Brain microvascular endothelial cell (primary cell): ENCODE measurements around the gene ADAM8.
"Not testable (repeated sequence)": the region's sequence is repeated elsewhere in the genome, so short reads cannot be mapped to it uniquely, and the experiment has no call there.

Source experiments
- DNase-seq: peaks from one replicate; pipeline ENCODE4 v3.0.0-alpha.2; 2020
- H3K27ac ChIP-seq: fragments of 250-450 bp; sonication (Bioruptor Pico); 2 replicates; pipeline ENCODE4 v1.5.1; 2020; ENCODE audit warnings: mild to moderate bottlenecking, moderate library complexity
- H3K27me3 ChIP-seq: fragments of 250-450 bp; sonication (Bioruptor Pico); replicated peaks from 2 replicates; pipeline ENCODE4 v1.5.1; 2020; ENCODE audit warnings: mild to moderate bottlenecking
- H3K36me3 ChIP-seq: fragments of 250-450 bp; sonication (Bioruptor Pico); replicated peaks from 2 replicates; pipeline ENCODE4 v1.5.1; 2020; ENCODE audit warnings: mild to moderate bottlenecking
- H3K4me3 ChIP-seq: 2 replicates; pipeline ENCODE4 v1.5.1; 2011; ENCODE audit warnings: low read depth, mild to moderate bottlenecking, control low read depth, low read length, moderate library complexity
- CTCF ChIP-seq: IDR thresholded peaks from 2 replicates; pipeline ENCODE4 v1.5.1; 2011; ENCODE audit warnings: low read depth, mild to moderate bottlenecking, moderate library complexity, low read length, control low read depth, inconsistent platforms; ENCODE audit errors: missing control alignments
- in situ Hi-C: cut with HindIII; loops from 2 replicates; pipeline ENCODE4 v1.10.0; 2017; ENCODE audit warnings: low sequenced_read_pairs, low pct_ligation_motif_present

Gene ADAM8

GRCh38 chr10:133276435-133277201 is at the start of gene ADAM8:
ADAM8 (minus strand) TSS chr10:133276868; CDS start chr10:133276817, 51 bp downstream.
- DNase-seq = no peak
- no peak within 1 kb of the TSS for H3K27ac ChIP-seq

GRCh38 chr10:133326223-133326551 is 49.5 kb upstream of the ADAM8 start:
- peaks cover 28% of the 10 kb centered on the region for H3K27me3 ChIP-seq
- TF ChIP-seq CTCF = no peak
- in situ Hi-C loops = no loop called here
- no peak for DNase-seq
- H3K4me3 ChIP-seq = peak overlapping the region; percentile 31
- no peaks in the 10 kb centered on the region for H3K36me3 ChIP-seq
- no peak overlapping the region for H3K27ac ChIP-seq

More at GRCh38 chr10:133276435-133277201, at the start of gene ADAM8:
- in situ Hi-C loops = no loop called here
- no peak for TF ChIP-seq CTCF
- Histone ChIP-seq H3K36me3 (peaks cover 7% of the 10 kb centered on the region), H3K4me3 (no peak within 1 kb of the TSS), H3K27me3 (peaks cover 2% of the 10 kb centered on the region)

GRCh38 chr10:133325440-133326222 is 49.0 kb upstream of the ADAM8 start:
- no peak for TF ChIP-seq CTCF
- no peaks in the 10 kb centered on the region for H3K36me3 ChIP-seq
- H3K27me3 ChIP-seq = peaks cover 26% of the 10 kb centered on the region
- DNase-seq = no peak
- in situ Hi-C loops = no loop called here
- H3K27ac ChIP-seq = no peak overlapping the region
- H3K4me3 ChIP-seq = peak overlapping the region; percentile 42

GRCh38 chr10:133324857-133325260 is 48.2 kb upstream of the ADAM8 start:
- TF ChIP-seq CTCF = no peak
- H3K27me3 ChIP-seq = peaks cover 26% of the 10 kb centered on the region
- no peak for DNase-seq
- H3K36me3 ChIP-seq = no peaks in the 10 kb centered on the region
- no peak overlapping the region for H3K4me3 ChIP-seq
- H3K27ac ChIP-seq = no peak overlapping the region
- in situ Hi-C loops = no loop called here

DNA sequence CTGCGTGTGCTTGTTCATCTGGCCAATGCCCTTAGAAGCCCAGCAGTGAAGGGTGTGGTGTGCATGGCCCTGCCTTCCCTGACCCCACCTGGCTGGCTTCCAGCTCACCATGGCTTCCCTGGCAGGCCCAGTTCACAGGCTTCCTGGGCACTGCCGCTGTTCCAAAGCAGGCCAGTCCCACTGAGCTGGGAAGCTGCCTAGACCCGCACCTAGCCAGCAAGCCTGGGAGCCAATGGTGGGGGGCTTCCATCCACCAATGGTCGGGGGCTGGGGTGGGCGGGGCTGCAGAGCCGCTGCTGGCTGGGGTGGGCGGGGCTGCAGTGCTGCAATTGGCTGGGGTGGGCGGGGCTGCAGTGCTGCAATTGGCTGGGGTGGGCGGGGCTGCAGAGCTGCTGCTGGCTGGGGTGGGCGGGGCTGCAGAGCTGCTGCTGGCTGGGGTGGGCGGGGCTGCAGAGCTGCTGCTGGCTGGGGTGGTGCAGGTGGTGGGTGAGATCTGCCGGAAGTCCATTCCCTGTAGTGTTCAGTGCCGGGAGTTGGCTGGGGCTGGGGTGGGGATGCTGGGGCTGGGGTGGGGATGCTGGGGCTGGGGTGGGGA is 47.6 kb upstream of the ADAM8 start:
- H3K36me3 ChIP-seq = no peaks in the 10 kb centered on the region
- no peak for TF ChIP-seq CTCF
- H3K4me3 ChIP-seq = peak overlapping the region; percentile 12
- peak; percentile 65 for DNase-seq
- H3K27ac ChIP-seq = no peak overlapping the region
- in situ Hi-C loops = no loop called here
- H3K27me3 ChIP-seq = peaks cover 26% of the 10 kb centered on the region

DNA sequence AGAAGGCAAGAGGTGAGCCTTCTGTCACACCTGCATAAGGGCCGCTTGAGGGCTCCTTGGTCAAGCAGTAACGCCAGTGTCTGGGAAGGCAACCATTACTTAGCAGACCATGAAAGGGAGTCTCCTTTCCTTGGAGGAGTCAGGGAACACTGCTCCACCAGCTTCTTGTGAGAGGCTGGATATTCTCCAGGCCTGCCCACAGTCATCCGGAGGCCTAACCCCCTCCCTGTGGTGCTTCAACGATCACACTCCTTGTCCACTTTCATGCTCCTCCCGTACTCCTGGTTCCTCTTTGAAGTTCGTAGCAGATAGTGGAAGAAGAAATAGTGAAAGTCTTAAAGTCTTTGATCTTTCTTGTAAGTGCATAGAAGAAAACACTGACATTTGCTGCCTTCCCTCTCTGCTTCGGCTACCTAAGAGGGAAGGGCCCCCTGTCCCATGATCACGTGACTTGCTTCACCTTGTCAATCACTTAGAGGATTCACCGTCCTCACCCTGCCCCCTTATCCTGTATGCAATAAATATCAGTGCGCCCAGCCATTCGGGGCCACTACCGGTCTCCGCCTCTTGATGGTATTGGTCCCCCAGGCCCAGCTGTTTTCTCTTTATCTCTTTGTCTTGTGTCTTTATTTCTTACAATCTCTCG is 45.5 kb upstream of the ADAM8 start:
- H3K27ac ChIP-seq, in situ Hi-C loops, DNase-seq, H3K4me3 ChIP-seq, H3K36me3 ChIP-seq: not testable (repeated sequence)
- H3K27me3 ChIP-seq = peaks cover 21% of the 10 kb centered on the region

DNA sequence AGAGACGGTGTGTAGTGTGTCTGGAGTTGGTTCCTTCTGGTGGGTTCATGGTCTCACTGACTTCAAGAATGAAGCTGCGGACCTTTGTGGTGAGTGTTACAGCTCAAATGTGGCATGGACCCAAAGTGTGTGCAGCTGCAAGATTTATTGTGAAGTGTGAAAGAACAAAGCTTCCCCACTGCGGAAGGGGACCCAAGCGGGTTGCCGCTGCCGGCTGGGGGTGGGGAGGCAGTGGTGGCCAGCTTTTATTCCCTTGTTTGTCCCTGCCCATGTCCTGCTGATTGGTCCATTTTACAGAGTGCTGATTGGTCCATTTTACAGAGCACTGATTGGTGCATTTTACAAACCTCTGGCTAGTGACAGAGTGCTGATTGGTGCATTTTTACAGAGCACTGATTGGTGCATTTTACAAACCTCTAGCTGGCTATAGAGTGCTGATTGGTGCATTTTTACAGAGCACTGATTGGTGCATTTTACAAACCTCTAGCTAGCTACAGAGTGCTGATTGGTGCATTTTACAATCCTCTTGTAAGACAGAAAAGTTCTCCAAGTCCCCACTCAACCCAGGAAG is 44.3 kb upstream of the ADAM8 start:
- DNase-seq, H3K36me3 ChIP-seq, H3K27ac ChIP-seq, in situ Hi-C loops, H3K4me3 ChIP-seq: not testable (repeated sequence)
- peaks cover 11% of the 10 kb centered on the region for H3K27me3 ChIP-seq
